ENCODE data around the gene CEACAM7.
A peak's percentile ranks its signal among the peaks of the same experiment; 100 is the strongest.

The CEACAM7 gene

GRCh38 chr19:41700381-41701195 lies 12.5 kb upstream of the CEACAM7 start:
- no peak for DNase-seq (ENCODE audit: low read depth)

GRCh38 chr19:41699968-41700323 lies 11.9 kb upstream of the CEACAM7 start:
- no peak for DNase-seq (ENCODE audit: low read depth)

GRCh38 chr19:41699231-41699967 lies 11.3 kb upstream of the CEACAM7 start:
- DNase-seq (ENCODE audit: low read depth): no peak

GRCh38 chr19:41698746-41699230 lies 10.7 kb upstream of the CEACAM7 start:
- no peak for DNase-seq (ENCODE audit: low read depth)

- no peak for DNase-seq (ENCODE audit: low read depth)
Measured at GRCh38 chr19:41697198-41697855, 9.3 kb upstream of the CEACAM7 start.

GRCh38 chr19:41696402-41697197 lies 8.5 kb upstream of the CEACAM7 start:
- DNase-seq (ENCODE audit: low read depth): peak; percentile 1

GRCh38 chr19:41695745-41696144 lies 7.7 kb upstream of the CEACAM7 start:
- no peak for DNase-seq (ENCODE audit: low read depth)

GRCh38 chr19:41694831-41695635 lies 7.0 kb upstream of the CEACAM7 start:
- no peak for DNase-seq (ENCODE audit: low read depth)

GRCh38 chr19:41694196-41694595 lies 6.1 kb upstream of the CEACAM7 start:
- no peak for DNase-seq (ENCODE audit: low read depth)

GRCh38 chr19:41691268-41691970 lies 3.3 kb upstream of the CEACAM7 start:
- DNase-seq (ENCODE audit: low read depth): no peak

GRCh38 chr19:41690801-41691065 lies 2.7 kb upstream of the CEACAM7 start:
- no peak for DNase-seq (ENCODE audit: low read depth)

GRCh38 chr19:41689993-41690800 lies 2.1 kb upstream of the CEACAM7 start:
- no peak for DNase-seq (ENCODE audit: low read depth)

GRCh38 chr19:41688687-41689086 lies 617 bp upstream of the CEACAM7 start:
- DNase-seq (ENCODE audit: low read depth): no peak

GRCh38 chr19:41687419-41687818 lies 651 bp downstream of the CEACAM7 start:
- no peak for DNase-seq (ENCODE audit: low read depth)

GRCh38 chr19:41682437-41682836 lies 5.6 kb downstream of the CEACAM7 start:
- no peak for DNase-seq (ENCODE audit: low read depth)

- no peak for DNase-seq (ENCODE audit: low read depth)
Measured at GRCh38 chr19:41671486-41671885, 16.6 kb downstream of the CEACAM7 start.

- DNase-seq (ENCODE audit: low read depth): no peak
Measured at GRCh38 chr19:41670755-41671154, 17.3 kb downstream of the CEACAM7 start.

GRCh38 chr19:41668315-41668714 lies 19.8 kb downstream of the CEACAM7 start:
- no peak for DNase-seq (ENCODE audit: low read depth)

- DNase-seq (ENCODE audit: low read depth): no peak
Measured at GRCh38 chr19:41666075-41666474, 22.0 kb downstream of the CEACAM7 start.

GRCh38 chr19:41657157-41657556 lies 30.9 kb downstream of the CEACAM7 start:
- no peak for DNase-seq (ENCODE audit: low read depth)

Data from GM04504 (cell line).